Measurements from ENCODE around the gene SPEF1. TPM values are rescaled to one million over a fixed set of nuclear protein-coding genes. Genes with fewer than 3 reads are reported as not detected.

SPEF1 gene
- total RNA-seq, 1 donor from 2014 or later, result not detected

- intact Hi-C loops (cut with DNase I), result no loop called here
- no peak for DNase-seq (ENCODE audit: low spot score)
Measured at GRCh38 chr20:3775457-3776108, 5.7 kb downstream of the SPEF1 start.

GRCh38 chr20:3771552-3772058 is 9.6 kb downstream of the SPEF1 start:
- DNase-seq (ENCODE audit: low spot score), result no peak

GRCh38 chr20:3768342-3769130 is 12.7 kb downstream of the SPEF1 start:
- intact Hi-C loops (cut with DNase I), result loop anchor here (5.0 kb wide), 2 partner anchors 56 to 91 kb away; partner anchors contain the start of gene SIGLEC1
- no peak for DNase-seq (ENCODE audit: low spot score)

More at GRCh38 chr20:3771552-3772058, 9.6 kb downstream of the SPEF1 start:
- intact Hi-C loops (cut with DNase I), result no loop called here

GRCh38 chr20:3767427-3768341 is 13.6 kb downstream of the SPEF1 start, which contains the start of gene ADISSP:
TSS of gene ADISSP (minus strand) at chr20:3767753. CDS start at chr20:3760100, 7,653 bp downstream.
- peak; percentile 100 for DNase-seq (ENCODE audit: low spot score)
- intact Hi-C loops (cut with DNase I), result loop anchor here (5.0 kb wide), 2 partner anchors 55 to 90 kb away; partner anchors contain the start of gene SIGLEC1

- intact Hi-C loops (cut with DNase I), result loop anchor here (5.0 kb wide), 2 partner anchors 55 to 90 kb away; partner anchors contain the start of gene SIGLEC1
- DNase-seq (ENCODE audit: low spot score), result no peak
Measured at GRCh38 chr20:3767110-3767426, 14.2 kb downstream of the SPEF1 start.

- DNase-seq (ENCODE audit: low spot score), result no peak
- intact Hi-C loops (cut with DNase I), result loop anchor here (5.0 kb wide), 2 partner anchors 54 to 89 kb away; partner anchors contain the start of gene SIGLEC1
Measured at GRCh38 chr20:3766422-3767109, 14.7 kb downstream of the SPEF1 start.

- no peak for DNase-seq (ENCODE audit: low spot score)
- intact Hi-C loops (cut with DNase I), result loop anchor here (5.0 kb wide), 2 partner anchors 53 to 88 kb away; partner anchors contain the start of gene SIGLEC1
Measured at GRCh38 chr20:3765171-3765882, 15.9 kb downstream of the SPEF1 start.

GRCh38 chr20:3764659-3765058 is 16.6 kb downstream of the SPEF1 start:
- intact Hi-C loops (cut with DNase I), result loop anchor here (5.0 kb wide), 2 partner anchors 52 to 87 kb away; partner anchors contain the start of gene SIGLEC1
- DNase-seq (ENCODE audit: low spot score), result no peak

- intact Hi-C loops (cut with DNase I), result no loop called here
- no peak for DNase-seq (ENCODE audit: low spot score)
Measured at GRCh38 chr20:3763671-3764601, 17.3 kb downstream of the SPEF1 start.

GRCh38 chr20:3760655-3761348 is 20.4 kb downstream of the SPEF1 start:
- intact Hi-C loops (cut with DNase I), result no loop called here
- no peak for DNase-seq (ENCODE audit: low spot score)

GRCh38 chr20:3759884-3760283 is 21.4 kb downstream of the SPEF1 start:
- DNase-seq (ENCODE audit: low spot score), result no peak
- intact Hi-C loops (cut with DNase I), result no loop called here

- intact Hi-C loops (cut with DNase I), result no loop called here
- DNase-seq (ENCODE audit: low spot score), result no peak
Measured at GRCh38 chr20:3759316-3759823, 21.9 kb downstream of the SPEF1 start.

GRCh38 chr20:3758566-3758965 is 22.7 kb downstream of the SPEF1 start:
- DNase-seq (ENCODE audit: low spot score), result no peak
- intact Hi-C loops (cut with DNase I), result no loop called here

- no peak for DNase-seq (ENCODE audit: low spot score)
Measured at GRCh38 chr20:3757268-3757667, 24.0 kb downstream of the SPEF1 start.

GRCh38 chr20:3755814-3756480 is 25.3 kb downstream of the SPEF1 start:
- DNase-seq (ENCODE audit: low spot score), result no peak
- intact Hi-C loops (cut with DNase I), result no loop called here

More at GRCh38 chr20:3757268-3757667, 24.0 kb downstream of the SPEF1 start:
- intact Hi-C loops (cut with DNase I), result no loop called here

GRCh38 chr20:3755269-3755668 is 26.0 kb downstream of the SPEF1 start:
- intact Hi-C loops (cut with DNase I), result no loop called here
- DNase-seq (ENCODE audit: low spot score), result no peak
